IPS DF 4.7 (cell line): ENCODE measurements around the gene TAPT1.
"Not testable (repeated sequence)": the region's sequence is repeated elsewhere in the genome, so short reads cannot be mapped to it uniquely, and the experiment has no call there.

Source experiments
- DNase-seq: peaks from one replicate; pipeline ENCODE4 v3.0.0-alpha.2; 2013; ENCODE audit warnings: low spot score; ENCODE audit errors: extremely low read depth

The TAPT1 gene

DNA sequence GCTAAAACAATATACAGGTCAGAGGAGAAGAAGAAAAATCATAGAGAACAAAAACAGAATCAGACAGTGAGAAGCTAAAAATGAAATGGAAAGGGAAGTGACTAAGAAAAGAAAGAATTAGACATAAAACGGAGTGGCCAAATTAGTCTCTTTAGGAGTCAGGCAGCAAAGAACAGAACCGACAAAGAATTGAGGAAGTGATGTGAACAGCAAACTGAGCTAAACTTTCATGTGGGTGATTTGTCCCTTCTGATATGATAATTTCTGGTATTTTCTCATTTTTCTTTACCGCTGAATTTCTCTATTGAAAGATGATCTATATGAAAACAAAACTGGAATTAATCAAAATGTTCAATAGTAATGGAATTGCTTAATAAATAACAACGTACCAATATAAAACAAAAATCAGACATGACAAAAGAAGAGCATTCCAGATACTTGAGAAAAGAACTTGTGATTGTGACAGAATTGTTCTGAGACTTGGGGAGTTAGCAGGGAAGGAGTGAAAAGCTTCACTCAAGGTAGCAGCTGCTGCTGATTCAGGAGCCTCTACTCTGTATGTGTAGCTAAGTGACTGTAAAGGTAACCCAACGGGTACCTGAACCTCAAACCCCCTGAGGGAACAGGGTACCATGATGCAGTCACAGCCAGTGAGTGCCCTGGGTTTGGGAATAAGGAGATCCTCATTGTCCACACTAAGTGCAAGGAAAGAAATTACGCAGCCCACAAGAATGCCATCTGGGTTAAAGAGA lies 8.8 kb downstream of the TAPT1 start:
- no peak for DNase-seq

DNA sequence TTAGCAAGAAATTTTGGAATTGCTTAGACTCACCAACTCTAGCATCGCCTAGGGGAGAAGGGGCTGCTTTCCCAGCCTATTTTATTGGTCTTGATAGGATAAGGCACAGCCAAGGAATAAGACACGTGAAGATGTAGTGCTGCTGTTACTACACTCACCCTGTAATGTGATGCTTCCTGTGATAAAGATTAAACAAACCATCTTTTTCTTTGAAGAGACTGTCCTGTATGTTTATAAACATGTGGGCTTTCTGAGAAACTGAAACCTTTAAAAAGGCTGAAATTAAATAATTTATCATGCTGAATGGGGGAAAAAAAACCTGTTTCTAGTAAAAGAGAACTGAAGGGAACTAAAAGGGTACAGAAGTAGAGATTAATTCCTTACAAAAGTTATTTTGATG lies 13.2 kb downstream of the TAPT1 start:
- DNase-seq = no peak

DNA sequence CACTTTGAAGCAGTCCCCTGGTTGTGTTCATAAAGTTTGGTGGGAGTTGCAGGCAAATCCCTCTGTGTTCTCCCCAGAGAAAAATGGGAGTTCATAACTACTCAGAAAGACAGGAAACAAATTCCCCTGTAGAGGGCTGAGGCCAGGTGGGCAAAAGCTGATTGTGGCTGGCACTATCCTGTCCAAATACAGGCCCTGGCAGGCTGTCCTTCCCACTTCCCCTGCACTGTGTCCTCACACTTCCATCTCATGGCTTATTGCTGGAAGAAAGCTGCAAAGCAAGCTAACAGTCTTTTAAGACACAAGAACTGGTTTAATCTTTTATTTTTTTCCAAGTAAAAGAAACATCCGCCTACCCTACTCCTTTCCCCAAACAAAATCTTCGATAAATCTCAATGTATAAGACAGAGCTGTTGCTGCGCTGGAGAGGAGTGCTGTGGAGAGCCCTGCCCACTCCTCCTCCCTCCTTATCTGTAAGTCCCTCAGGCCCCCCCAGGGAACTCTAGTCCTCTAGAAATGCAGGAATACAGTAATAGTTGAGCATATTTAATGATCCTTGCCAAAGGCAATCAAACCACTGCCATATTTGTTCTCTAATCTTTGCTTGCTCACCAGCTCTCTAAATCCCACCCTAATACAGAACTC lies 14.0 kb downstream of the TAPT1 start:
- DNase-seq = no peak

DNA sequence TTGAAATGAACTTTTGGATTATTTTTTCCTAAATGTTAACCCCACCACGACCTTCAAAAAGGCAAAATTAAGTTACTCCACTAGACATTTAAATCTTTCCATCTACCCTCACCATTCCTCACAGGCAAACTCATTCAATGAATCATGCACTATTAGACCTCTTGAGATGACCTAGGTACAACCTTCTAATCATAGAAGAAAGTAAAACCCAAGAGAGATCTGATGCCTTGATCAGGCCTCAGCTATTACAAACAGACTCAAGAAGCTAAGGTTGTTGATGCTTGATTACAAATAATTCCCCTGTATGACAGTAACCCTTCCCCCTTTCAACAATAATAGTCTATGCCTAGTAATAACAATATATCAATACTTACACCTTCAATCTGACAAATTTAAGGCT lies 18.9 kb downstream of the TAPT1 start:
- DNase-seq = no peak

DNA sequence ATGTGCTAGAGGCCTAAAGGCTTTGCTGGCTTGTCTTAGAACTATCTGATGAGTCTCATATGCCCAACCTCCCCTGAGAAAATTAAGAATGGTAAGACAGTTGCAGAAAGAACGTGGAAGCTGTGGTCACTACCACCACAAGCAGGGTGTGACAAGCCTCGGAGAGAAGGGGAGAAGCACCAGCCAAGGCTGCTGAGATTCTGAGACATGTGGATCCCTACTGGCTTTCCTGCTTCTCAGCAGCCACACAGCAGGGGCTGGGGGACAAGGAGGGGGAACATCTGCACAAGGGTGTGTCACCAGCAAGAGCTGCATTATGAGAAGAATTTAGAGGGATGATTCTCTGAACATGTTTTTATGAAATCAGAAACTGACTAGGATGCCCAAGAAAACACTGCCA lies 19.4 kb downstream of the TAPT1 start:
- no peak for DNase-seq

DNA sequence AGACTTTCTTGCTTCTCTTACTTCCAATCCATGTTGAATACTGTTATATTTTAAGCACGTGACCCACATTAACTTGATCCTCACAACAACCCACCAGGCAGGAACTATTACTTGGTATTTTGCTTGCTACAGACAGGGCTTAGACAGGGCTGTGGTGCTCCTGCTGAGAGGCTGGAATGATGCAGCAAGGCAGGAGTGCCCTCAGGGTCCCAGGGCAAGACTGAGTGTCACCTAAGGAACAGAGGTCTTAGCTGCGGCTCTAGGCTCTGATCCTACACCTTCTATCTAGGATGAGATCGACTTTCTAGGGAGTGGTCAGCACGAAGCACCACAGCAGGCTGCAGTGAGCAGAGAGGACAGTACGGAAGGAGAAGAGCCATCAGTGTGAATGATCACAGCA lies 20.0 kb downstream of the TAPT1 start:
- no peak for DNase-seq

DNA sequence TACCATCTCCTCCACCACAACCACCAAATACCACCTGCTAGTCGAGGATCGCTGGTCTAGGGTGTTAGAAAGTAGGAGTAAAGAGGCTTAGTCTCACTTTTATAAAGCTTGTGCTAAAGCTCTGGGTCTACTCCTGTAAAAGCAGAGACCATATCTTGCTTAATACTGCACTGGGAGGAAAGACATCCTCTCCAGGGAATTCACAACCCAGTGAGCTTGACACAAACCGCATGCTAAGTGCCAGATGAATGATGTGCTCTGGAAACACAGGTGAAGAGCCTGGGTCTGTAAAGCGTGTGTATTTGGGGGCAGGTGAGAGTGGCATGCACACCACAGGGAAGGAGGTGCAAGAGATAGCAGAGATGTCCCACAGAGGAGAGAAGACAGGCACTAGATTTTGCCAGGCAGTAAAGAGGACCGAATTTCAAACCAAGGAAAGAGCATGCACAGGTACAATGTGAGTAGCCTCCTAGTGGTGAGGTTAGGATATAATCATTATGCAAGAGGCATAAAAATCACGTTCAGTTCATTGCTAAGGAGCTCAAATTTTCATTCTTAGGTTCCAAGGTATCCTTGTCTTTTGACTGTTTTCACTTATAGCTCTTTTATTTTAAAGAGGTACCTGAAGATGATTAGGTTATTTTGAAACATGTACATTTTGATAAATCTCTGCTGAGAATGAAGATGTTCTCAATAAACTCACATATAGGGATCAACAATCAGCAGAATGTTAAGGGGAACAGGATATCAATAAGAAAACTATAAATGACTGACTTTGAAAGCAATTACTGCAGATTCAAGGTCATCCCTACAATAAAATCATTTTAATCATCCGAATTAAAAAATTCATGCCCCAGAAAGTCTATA lies 20.7 kb downstream of the TAPT1 start:
- no peak for DNase-seq

DNA sequence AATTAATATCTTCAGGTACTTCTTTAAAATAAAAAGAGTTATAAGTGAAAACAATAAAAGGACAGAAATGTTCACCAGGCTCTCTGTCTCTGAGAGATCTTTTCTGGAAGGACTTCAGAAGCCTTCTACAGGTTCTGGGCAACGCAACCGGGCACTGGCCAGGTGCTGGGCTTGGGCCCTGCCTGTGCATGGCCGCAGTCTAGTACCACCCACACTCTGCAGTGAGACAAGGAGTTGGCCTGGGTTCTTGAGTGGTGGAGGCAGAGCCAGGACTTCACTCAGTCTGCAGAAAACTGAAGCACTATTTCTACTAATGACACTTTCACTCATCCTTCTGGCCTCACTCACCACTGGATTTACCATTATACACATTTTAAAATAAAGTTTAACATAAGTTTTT lies 21.8 kb downstream of the TAPT1 start:
- DNase-seq = no peak

DNA sequence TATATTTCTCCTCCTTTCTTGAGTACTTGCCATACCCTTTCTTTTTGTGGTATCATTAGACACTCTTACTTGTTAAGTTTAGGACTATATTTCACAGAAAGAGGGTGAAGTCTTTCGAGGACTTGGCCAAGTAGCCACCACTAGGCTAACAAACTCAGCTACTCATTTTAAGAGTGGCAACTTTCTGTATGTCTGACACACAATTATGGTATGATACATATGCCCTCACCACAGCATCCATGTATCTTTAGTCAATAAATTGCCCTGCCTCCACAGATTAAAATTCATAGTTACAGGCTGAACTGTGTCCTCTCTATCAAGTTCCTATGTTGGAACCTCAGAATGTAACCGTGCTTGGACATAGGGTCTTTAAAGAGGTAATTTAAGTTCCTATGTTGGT lies 23.2 kb downstream of the TAPT1 start:
- no peak for DNase-seq

DNA sequence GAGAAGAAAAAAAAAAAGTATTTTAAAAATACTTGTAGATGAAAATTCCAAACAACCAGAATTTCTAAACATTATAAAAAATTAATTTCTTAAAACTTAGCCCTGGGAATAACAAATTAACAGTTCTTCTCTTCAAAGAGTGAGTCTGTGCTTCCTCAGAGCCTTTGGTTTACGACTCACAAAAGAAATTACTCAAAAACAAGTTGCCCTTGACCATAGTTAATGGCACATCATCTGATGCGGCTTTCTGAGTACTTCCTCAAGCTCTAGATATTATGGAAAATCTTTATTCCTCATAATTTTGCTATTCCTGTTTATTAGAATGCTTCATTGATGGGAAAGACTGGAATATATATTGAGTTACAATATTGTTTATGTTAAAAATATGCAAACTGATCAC lies 23.7 kb downstream of the TAPT1 start:
- no peak for DNase-seq

DNA sequence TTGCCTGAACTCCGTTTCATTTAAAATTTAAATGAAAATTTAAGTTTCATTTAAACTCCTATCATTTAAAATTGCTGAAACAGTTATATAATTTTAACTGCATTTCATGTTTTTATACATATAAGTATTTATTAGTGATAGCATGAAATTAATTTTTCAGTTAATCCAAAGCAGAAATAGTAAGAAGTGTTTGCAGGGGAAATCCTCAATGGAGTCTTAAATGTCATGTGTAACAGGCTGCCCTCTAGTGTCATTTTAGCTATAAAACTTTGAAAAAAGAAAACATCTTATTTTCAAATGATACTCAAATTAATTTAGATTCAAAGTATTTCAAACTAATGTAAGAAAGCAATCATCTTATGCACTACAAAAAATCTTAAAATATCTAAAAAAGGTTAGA lies 27.2 kb downstream of the TAPT1 start:
- DNase-seq = no peak

DNA sequence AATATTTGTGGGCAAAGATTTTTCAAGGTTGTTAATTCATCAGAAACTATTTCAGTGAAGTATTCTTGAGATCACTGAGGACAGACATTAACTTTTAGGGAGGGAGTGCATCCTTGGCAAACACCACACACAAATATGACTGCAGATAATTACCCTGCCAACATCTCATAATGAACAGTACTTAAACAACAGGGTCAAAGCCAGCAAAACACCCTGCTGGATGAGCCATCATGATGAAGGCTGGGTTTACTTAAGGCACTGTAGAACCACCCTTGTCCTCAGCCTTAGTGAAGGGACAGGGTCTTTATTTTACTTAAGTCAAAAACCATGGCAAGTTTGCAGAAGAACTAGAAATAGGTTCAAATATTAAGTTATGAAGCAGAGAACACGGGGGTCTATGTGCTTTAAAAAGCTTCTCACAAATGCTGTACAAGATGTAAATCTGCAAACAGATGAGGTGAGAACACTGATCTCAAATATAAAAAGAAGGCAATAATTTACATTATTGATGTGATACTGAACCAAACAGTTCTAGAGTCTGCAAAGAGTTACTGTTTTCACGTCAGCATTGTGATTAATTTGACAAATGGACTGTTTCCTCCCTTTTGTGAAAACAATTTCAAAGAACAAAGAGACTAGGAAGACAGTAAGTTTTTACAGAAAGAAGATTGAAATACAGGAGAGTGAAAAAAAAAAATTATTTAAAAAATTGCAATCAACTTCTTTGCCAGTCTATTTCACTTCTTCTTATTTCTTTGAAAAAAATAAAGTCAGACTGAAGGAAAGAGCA lies 28.2 kb downstream of the TAPT1 start:
- DNase-seq = no peak

DNA sequence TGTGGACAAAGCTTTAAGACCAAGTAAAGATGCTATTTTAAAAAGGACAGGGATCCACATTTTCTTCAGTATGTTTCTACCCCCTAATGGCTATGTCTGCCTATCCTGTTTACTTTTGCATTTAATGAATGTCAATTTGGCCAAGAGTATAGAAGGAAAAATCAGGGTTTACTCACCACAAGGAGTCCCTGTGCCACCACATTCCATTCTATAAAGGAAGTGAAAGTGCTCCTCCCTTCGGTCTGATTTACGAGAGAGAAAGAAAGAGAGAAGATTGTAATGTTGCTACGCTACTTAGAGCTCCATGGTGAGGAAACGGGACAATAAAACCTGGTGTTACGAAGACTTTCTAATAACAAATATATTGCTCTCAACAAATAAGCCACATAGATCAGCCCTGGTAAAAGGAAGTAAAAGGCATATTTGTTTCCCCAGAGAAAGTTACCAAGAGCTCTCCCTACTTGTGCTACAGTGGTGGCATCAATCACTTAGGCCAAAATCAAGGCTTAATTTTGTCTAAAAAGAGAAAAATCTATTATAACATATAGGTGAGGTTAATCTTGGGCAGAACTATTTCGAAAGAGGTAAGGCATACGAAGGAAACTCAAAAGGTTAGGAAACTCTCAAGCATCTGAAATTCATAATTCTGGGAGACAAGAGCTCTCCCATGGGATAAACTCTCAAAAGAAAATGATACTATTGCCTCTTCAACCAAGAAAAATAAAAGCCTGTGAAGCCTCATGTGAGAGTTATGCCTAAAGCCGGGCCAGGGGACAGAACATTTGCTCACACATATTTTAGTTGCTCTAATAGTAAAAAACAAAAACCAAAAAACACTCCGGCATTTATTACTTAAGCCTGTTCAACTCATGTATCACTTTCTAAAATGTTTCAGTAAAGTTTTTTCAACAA lies 29.5 kb downstream of the TAPT1 start:
- peak; percentile 25 for DNase-seq

DNA sequence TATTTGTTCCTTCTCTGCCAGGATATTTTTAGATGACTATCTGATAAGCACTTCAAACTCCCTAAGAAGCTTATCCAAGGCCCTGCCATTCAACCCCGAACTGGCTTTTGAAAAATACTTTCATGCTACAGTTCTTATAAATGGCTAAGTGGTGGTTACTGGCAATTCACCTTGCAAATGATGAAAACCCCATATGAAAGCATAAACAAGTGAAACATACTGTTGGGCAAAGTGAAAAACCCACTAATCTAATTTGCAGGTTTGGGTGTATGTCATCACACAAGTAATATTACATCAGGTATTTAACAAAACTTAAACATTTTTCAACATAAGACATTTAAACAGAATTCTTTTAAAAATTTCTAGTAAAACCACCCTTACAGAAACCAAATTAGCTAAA lies 31.1 kb downstream of the TAPT1 start:
- DNase-seq = no peak

DNA sequence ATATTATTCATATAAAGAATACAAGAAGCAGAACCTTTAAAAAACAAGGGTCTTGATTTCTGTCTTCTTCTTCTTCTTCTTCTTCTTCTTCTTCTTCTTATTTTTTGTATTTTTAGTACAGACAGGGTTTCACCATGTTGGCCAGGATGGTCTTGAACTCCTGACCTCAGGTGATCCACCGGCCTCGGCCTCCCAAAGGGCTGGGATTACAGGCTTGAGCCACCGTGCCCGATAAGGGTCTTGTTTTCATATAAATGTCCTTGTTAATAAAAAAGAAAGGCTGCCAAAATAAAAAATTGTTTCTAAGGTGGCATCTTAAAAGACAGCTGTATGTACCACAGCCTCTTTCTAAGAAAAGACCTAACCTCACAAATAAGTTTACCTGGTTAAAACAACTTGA lies 31.5 kb downstream of the TAPT1 start:
- DNase-seq = not testable (repeated sequence)

DNA sequence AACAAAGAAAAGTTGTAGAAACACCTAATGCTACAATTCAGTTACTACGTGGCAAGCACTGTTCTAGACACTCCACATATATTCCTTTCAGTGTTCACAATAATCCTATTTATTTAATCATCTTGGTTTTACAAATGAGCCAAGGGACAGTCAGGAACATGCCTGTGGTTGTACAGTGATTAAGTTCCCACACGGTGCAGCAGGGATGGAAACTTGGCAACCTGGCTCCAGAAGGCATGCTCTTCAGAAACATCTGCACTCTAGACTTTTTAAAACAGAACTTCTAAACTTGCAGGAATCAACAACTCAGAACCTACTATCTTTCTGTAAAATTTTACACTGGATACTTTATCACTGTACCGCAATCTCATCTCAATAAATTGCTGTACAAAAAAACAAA lies 32.1 kb downstream of the TAPT1 start:
- no peak for DNase-seq

DNA sequence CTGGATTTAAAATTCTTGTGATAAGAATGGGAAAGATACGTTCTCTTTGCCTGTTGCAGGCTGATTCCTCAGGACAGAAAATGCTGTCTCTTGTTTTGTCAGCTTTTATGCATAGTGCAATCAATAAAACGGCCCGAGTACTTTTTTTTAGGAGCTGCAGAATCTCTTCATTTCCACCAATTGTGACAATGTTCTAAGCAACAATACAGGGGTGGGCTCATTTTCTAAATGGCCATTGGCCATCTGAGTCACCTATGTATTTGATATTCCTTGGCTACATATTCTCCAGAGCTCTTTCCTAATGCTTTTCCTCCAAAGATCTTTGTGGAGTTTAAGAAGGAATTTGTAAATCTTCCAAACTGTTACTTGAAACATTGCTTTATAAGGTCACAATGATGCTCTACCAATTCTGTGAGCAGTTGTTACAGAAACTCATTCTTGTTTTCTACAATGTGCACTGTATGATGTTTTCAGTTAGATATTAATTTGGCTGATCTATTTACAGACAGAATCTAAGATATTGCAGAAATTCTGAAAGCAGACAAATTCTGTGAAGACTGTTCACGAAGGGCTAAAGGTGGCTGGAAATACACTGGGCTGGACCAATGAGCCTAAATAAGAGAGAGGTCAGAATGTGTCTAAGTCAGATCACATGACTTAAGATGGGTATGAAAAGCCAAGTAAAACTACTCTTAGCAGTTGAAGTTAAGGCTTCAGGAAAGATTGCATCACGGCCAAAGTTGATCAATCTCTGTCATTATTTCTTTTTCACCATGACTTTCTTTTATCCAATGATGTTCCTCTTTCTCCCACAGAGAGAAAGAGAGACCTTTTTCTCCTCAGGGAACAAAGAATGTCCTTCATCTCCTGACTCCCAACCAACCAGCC lies 33.4 kb downstream of the TAPT1 start:
- no peak for DNase-seq

DNA sequence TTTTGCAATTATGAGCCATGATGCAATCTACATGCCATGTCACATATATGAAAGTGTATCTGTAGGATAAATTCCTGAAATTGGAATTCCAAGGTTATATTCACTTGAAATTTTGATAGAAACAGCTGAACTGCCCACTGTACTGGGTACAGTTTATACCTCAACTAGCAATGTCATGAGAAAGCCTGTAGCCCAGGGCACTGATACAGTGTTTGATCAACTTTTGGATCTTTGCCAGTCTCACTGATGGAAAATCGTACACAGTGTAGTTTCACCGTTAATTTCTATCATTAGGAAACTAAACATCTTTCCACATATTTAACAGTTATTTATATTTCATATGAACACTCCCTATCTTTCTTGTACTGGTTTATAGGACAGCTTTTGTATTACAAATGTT lies 34.2 kb downstream of the TAPT1 start:
- DNase-seq = no peak

DNA sequence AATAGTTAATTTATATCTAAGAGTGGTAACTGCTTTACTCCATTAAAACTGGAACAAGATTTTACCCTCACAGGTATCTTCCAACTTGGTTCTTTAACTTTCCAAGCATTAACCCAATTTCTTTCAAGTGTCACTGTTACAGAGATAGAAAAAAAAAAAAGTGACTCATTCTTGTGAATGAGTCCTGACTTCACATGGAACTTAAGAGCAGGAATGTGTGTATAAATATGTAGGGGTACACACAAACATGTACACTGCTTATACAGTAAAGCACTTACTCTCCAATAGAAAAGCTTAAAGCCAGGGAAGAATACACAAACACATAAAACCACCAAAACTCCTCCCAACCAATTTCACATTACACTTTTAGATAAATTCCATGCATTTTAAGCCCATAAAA lies 38.8 kb downstream of the TAPT1 start:
- DNase-seq = no peak

DNA sequence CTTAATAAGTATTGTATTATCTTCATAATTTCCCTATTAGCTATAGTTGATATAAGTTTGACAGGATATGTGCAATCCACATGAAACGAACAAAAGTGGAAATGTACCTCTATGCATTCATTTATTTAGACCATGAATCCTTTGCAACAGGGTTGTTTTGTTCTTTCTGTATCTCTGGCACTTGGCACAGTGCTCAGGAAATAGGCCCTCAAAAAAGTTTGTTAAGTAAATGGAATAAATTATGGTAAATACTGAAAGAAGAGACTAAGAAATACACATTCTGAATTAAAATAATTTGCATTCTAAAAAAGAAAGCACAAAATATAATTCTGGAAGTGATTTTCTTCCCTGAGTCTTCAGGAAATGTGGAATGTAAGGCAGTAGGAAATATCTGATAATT lies 39.3 kb downstream of the TAPT1 start:
- no peak for DNase-seq
